GM03348 (cell line): Measurements from ENCODE around the gene ENAH.
"Not testable (repeated sequence)": the region's sequence is repeated elsewhere in the genome, so short reads cannot be mapped to it uniquely, and the experiment has no call there.

Experiments
- DNase-seq: peaks from one replicate; pipeline ENCODE4 v3.0.0; 2012; ENCODE audit warnings: low spot score

Gene ENAH

DNA sequence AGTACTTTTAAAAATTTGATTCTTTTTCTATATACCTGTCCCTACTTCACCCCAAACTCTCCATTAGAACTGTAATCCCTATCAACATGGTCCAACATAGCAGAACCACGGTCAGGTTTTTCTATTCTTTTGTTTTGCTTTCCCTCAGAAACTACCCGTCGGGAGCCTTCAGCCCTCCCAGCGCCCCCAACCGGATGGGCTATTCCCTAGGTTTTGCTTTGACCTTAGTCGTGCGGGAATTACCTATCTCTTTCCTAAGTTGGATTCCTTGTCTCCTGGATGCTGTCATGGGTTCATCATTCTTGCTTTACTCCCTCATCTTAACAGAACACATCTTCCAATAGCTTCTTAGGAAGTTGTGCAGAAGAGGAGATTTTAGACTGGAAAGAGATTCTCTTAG is 127.5 kb downstream of the ENAH start:
- DNase-seq, result no peak

DNA sequence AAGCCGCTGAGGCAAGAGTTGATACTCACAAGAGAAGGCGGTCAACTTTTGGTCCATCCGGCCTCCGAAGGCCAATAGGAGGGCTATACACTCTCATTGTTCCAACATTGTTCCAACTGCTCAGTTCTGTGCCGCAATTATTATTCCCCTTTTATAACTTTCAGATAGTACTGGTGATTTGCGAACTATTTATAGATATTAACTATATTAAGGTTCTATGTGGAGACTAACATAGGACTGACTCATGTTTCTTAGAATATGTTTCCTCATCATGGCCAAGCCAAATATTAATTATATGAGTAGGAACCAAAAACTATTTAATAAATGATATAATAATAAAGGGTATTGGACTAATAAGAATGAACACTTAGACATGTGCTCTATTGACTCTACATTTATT is 128.4 kb downstream of the ENAH start:
- no peak for DNase-seq

DNA sequence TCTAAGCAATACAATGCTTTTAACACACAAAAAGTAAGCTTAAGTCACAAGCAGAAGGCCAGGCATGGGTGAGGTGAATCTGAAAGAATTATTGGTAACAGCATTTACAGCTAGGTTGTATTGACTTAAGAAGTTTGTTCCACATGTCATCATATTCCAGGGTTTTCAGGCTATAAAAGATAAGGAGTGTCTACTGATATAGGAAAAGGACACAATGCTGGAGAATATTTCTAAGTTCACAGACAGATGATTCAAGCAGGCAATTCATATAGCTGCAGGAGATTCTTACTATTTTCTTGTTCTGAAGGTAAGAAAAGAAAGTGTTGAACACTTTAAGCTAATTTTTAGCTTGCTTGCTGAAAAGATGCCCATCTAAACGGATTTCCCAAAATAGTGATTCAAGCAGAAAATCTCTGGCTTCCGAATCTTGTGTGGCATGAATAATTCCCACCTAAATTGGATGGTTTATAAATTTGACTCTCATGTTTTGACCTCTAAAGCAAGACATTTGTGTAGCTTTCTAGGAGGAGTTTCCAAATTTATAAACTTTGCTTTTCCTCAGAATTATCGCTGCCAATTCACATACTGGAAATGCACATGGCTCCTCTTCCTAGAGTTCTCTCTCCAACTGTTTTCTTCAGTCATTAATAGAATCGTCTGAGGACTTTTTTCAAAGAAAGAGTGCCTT is 129.5 kb downstream of the ENAH start:
- DNase-seq, result no peak

DNA sequence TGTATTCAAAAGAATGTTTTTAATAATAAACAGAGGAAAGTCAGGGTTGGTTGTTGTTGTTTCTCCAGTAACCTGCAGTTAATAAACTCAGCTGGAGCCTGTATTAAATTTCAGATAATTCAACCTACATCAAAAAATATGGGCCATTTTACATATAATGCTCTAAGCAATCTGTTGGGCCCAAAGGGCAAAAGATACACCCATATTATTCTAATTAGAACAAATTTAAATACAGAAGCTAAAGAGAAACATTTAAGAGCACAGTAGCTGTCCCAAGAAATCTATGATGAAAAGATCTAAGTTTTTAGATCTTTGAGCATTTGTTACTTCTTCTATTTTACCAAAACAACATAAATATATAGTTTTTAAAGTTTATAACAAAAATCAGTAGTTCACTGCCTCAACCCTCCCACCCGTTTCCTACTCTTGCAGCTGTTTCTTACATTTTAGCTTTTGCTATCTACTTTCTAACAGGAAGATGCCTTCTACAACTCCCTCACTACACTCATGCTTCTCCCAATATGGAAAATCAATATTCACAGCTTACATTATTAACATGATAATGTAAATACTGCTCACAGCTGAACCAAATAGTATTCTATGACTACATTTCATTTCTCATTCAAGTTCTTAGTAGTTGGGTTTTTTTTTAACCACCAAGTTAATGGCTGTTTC is 130.2 kb downstream of the ENAH start:
- no peak for DNase-seq

DNA sequence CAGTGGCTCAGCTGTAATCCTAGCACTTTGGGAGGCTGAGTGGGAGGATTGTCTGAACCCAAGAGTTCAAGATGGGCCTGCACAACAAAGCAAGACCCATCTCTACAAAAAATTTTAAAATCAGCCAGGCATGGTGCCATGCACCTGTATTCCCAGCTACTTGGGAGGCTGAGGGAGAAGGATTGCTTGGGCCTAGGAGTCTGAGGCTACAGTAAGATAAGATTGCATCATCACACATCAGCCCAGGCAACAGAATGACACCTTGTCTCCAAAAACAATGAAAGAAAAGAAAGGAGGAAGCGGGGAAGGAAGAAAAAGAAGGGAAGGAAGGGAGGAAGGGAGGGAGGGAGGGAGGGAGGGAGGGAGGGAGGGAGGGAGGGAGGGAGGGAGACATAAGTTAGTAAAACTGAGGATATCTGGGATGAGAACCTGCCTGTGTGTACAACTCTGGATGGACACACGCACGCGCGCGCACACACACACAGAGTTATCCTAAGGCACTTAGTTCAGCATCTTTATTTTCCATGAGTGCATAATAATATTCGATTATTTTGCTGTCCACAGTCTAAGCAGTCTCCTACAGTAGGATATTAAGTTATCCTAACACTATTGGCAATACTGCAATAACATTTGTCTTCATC is 132.2 kb downstream of the ENAH start:
- no peak for DNase-seq

DNA sequence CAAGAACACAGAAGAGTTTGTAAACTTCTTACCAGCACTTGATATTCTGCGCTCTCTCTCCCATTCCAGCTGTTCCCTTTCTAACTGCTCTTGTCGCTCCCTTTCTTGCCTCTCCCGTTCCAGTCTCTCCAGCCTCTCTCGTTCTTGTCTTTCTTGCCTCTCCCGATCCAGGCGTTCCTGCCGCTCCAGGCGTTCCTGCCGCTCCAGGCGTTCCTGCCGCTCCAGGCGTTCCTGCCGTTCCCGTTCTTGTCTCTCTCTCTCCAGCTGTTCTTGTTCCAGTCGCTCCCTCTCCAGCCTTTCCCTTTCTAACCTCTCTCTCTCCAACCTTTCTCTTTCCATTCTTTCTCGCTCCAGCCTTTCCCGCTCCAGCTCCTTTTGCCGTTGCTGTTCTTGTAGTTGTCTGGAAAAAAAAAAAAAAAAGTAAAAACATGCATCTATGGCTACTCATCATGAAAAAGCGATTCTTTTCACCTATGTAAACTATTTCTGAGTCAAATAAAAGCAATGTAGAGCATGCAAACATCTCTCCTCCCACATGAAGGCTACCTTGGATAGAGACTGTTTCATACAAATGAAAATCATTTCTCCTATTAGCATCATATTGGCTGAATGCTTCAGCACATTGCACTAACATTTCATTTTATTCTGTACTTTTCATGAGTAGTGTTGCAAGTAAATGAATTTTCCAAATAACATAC is 133.6 kb downstream of the ENAH start:
- no peak for DNase-seq

DNA sequence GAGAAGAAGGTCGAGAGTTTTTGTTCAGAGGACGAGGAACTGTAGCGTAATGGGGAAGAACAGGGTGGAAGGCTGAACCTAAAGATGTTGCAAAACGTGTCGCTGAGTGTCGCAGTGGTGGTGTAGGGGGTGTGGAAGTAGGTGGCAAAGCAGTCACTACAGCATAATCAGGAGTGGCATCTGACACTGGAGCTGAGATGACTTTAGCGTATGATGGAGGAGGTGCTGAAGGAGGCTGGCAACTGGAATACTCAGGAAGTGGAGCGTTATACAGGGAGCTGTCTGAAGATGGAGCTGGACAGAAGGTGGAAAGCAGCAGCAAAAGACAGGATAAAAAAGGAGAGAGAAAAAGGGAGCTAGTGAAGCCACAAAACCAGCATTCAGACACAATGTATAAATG is 135.2 kb downstream of the ENAH start:
- no peak for DNase-seq

DNA sequence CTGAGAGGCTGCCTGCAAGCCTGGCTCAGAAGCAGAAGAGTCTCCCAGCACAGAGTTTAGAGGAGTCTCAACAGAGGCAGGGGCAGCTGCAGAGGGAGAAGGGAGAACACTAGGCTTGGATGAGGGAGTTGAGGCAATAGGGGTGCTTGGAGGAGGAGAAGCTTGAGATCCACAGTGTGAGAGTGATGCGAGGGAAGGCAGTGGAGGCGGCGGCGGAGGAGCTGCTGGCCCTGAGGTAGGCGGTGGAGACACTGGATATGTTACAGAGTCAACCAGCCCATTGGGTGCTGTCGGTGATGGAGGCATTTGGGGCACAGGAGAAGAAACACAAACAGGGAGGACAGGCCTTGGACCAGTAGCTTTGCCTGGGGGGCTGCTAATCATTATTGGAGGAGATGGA is 135.7 kb downstream of the ENAH start:
- no peak for DNase-seq

DNA sequence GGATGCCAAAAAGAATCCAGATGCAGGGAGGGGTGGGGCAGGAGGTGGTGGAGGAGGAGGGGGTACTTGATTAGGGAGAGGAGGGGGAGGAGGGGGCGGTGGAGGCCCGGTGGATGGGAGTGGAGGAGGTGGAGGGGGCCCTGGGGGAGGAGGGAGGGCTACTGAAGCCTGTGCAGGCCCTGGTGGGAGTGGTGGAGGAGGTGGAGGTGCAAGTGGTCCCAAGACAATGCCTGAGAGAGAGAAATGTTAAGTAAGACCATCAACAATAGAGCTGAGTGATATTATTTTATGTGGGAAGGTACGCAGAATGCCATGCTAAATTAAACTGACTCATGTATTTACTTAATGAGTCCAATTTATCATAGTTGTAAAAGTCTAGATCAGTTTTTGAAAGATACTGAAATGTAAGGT is 138.2 kb downstream of the ENAH start:
- no peak for DNase-seq

DNA sequence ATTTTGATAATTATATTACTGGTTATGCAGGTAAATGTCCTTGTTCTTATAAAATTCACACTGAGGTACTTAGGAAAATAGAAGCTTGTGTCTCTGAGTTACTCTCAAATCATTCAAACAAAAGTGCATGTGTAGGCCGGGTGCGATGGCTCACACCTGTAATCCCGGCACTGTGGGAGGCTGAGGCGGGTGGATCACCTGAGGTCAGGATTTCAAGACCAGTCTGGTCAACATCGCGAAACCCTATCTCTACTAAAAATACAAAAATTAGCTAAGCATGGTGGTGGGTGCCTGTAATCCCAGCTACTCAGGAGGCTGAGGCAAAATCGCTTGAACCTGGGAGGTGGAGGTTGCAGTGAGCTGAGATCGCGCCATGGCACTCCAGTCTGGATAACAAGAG is 139.3 kb downstream of the ENAH start:
- DNase-seq, result not testable (repeated sequence)

DNA sequence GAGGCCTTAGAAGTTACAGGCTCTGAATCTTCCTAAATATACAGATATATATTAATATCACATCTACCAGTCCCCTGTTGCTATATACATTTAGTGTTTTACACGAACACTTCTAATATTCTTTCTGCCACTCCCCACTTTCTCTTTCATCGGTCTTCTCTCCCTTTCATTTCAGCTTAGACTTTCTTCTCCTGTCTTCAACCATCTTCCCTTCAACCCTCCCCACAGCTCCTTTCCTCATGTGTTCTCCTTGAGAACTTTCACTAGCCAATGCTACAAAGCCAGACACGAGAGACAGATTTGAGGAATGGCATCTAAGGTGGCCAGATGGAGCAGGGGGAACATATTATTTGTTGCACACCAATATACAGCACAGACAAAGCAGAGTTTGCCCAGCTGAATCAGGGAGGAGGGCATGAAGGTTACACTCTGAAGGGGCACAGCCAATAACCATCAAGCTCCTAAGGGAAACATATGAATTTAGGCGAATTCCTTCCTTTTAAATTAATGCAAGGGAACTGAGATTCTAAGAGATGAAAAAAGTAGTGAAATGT is 141.0 kb downstream of the ENAH start:
- no peak for DNase-seq

DNA sequence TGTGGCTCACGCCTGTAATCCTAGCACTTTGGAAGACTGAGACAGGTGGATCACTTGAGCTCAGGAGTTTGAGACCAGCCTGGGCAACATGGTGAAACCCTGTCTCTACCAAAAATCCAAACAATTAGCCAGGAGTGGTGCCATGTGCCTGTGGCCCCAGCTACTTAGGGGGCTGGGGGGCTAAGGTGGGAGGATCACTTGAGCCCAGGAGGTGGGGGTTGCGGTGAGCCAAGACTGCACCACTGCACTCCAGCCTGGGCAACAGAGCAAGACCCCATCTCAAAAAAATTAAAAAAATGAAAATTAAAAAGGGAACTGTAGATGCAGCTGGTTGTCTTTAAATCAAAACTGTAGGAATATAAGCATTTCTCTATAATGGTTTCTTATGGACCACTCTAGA is 142.2 kb downstream of the ENAH start:
- not testable (repeated sequence) for DNase-seq

DNA sequence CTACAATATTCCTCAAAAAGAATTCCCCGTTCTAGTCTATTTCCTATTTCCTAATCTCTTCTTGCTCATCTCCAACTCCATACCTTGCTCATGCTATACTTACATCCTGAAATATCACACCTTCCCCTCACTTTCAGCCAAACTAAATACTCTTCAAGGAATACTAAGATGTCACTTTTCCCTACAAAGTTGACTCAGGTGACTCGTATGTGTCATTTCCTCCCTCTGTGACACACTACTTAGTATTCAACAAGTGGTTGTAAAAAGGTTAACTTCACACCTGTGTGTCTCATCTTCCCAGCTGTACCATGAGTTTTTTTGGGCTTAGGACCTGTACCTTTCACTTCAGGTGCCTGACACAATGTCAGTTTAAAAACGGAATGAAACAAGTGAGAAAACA is 143.2 kb downstream of the ENAH start:
- no peak for DNase-seq

DNA sequence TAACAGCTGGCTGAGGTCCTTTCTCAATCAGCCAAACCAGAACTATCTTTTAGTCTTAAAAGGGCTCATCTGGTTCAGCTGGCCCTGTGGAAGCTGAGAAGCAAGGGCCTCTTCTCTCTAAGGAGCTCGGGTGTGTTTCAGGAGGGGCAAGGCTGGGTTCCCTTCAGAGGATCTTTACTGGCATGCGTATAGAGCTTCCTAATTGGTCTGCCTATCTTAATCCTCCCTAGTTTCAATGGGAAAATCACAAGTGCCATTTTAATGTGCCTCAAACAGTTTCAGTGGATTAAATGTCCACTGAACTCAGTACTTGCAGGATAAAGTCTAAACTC is 143.6 kb downstream of the ENAH start:
- no peak for DNase-seq

DNA sequence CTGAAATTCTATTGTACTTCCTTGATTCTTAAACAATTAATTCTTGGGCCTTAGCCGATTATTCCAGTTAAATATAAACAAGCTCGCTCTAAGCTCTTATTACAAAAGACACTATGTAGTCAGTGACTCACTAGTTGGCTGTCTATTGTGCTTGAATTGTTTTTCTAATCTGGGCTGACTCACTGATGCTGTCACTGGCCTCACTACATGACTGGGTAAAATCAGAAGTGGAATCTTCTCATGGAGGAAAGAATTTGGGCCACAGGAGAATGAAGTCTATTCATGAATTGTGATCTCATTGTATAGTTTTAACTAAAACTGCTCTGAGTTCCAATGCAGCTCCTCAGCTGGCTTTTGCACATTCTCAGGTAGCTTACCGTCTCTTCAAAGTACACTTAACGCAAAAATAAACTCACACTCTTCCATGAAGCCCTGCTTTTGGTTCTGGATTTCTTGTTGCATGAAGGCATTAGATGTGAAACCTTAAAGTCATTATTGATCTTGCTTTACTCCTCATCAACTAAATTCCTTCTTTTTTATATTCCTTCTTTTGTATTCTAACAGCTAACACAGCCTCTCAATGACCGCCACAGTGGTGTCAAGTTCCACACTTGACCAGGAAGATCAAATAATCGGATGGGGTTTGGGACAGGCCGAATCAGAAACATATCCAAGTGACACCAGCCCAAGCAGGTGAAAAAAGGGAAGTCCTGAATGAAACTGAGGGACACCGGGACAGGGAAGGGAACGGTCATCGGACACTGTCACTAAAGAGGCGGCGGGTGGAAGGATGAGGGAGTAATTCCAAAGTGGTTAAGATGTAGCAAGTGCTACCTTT is 144.2 kb downstream of the ENAH start:
- DNase-seq, result peak; percentile 89

DNA sequence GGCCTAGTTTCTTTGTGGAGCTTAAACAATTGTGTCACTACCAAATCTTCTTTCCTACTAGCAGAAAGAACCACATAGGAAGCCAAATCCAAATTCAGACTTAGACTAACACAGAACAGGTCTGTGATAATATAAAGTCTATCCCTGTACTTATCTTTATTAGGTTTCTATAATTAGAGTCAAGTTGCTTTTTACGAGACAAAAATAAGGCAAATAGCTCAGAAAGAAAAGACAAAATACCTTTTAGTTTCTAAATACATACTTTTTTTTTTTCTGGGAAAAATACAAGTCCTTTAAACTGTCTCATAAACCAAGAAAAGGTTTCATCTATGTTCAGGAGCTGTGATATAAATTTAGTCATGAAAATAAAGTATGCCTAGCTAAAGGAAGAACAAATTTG is 146.2 kb downstream of the ENAH start:
- no peak for DNase-seq

DNA sequence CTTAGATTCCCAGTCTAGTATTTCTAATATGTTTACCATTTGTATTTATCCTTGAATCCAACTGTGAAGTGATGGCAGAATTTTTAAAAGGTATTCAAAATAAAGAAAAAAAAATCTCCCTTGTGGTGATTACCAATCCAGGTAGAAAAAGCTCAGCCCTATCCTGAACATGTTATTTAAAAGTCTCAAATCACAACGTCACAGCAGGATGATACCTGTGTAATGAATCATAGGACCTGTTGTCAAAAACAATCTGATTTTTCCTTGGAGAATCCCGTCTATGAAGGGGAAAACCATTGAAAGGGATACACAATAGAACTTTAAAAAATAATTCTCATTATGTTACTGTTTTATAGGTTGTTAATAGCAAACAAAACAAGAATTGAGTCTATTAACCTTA is 148.1 kb downstream of the ENAH start:
- DNase-seq, result no peak

DNA sequence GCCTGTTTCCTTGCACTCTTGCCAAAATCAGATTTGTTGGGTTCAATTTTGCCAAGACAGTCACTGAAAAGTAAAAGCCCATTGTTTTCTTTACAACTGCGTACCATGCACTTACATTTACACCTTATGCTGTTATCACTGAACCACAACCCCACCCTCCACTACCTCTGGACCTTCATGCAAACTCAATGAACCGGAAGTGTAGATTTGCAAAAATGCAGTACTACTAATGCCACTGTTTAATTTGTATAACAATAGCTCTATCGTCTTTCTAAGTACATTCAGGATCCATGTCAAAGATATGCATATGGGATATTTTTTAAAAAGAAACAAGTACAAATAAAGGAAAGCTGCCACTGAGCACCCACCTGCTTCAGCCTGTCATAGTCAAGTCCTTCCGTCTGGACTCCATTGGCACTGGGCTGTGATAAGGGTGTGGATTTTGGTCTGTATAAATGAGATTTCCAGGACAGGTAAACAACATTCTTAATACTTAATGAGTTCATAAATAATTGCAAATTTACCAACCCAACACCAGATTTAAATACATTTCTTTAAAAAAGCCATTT is 152.2 kb downstream of the ENAH start:
- DNase-seq, result no peak

DNA sequence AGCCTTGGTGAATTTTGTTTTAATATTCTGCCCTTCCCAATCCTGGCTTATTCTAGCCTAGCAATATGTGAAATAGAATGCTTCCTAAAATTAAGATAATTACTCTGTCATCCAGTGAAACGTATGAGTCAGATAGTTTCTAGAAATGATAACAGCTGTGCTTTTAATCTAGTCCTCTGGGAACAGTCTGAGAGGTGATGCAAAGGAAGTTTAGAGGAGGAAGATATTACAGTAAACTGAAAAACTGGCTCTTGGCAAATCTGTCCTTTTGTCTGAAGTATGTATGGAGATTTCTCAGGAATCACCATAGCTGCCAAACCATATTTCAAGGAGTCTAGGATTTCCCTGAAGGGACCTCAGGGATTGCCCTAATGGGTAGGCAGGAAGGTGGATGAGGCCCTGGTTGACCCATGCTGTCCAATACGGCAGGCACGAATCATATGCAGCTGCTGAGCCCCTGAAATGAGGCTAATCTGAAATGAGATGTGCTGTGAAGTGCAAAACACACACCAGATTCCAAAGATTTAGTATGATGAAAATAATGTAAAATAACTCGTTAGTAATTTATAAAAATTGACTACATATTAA is 154.3 kb downstream of the ENAH start:
- peak; percentile 45 for DNase-seq

DNA sequence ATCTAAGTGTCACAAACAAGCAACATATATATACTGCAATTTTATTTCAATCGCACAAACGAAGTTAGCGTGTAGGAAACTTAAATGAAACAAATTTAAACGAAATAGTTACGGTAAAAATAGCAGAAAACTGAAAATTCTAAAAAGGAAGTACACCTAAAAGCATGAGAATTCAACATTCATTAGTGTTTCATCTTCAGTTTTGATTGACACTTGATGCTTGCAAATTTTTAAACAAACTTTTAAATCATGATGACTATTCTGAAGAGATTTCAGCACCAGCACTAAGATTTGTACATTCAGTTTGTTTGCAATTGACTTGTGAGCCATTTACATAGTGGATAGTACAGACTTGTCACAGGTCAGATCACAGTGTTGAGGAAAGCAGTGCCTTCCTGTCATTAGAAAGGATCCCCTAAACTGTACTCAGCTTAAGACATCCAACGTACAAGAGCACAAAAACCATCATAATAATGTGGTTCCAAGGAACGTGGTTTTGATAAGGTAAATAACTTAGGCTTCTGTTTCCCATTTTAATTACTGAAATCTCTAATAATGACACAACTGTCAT is 158.0 kb downstream of the ENAH start:
- no peak for DNase-seq
